ENCODE results near the gene ACTA2. TPM values are rescaled to one million over a fixed set of nuclear protein-coding genes. Genes with fewer than 3 reads are reported as not detected.
A peak's percentile ranks its signal among the peaks of the same experiment; 100 is the strongest.

Gene ACTA2
- total RNA-seq, 1 donor from 2014 or later = 11.3 TPM

DNA sequence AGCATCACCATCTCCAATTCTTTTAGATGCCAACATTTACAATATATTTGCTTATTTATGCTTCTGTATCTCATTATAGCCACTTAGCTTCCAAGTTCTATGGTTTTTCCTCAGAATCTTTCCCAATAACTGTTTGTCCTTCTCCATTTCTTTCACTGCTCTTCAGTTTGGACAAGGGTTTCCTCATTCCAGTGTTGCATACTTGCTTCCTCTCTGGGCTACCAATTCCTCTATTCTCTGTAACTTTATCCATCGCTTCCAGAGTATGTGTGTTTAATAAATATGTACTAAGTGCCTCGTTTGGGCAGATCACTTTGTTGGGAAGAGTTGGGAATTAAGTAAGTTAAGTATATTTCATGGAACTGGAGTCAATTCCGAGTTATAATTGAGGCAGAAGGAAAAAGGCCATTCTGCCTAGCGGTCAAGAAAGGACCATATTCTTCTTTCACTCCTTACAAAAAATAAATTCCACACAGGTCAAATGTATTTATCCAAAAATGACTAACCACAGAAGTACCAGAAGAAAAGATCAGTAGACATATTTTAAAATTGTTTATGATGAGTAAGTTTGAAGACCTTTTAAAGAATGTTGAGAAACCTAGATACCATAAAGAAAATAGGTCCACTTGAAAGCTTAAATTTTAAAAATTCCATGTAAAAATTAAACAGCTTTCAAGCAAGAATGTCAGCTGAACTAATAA lies 61.7 kb downstream of the ACTA2 start:
- Mint-ChIP-seq H3K9me3 (no peaks in the 10 kb centered on the region), H3K27me3 (ENCODE audit: low read depth) (no peaks in the 10 kb centered on the region), H3K4me1 (ENCODE audit: low read depth) (peaks cover 74% of the 10 kb centered on the region), H3K27ac (no peak overlapping the region), H3K36me3 (ENCODE audit: low read depth) (peaks cover 45% of the 10 kb centered on the region), H3K4me3 (ENCODE audit: low read depth) (no peak overlapping the region)
- intact Hi-C loops (cut with micrococcal nuclease) = no loop called here
- DNase-seq (ENCODE audit: low spot score) = no peak

DNA sequence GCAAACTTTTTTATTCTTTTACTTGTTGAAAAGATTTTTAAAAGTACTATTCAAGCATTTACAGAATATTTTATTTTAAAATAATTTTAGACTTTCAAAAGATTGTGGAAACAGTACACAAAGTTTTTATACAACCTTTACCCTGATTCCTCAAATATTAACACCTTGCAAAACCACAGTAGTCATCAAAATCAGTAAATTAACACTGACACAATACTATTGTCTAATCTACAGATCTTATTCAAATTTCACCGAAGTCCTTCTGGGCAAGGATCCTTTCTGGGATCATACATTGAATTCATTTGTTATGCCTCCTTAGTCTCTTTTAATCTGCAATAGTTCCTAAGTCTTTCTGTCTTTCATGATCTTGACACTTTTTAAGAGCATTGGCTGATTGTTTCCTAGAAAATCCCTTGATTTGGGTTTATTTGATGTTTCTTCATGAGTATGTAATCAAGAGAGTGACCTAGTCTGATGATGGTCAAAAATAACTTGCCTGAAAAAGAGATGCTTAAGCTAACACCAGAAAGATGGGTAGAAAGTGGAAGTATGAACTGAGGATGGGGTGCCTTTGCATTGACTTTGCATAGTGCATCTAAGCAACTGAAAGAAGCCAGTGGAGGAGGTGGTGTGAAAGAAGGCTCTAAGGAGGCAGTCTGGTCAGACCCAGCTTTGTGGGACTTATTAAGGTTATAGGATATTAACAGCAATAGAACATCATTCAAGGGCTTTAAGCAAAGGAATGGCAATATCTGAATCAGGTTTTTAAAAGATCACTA lies 62.8 kb downstream of the ACTA2 start:
- Mint-ChIP-seq H3K27me3 (ENCODE audit: low read depth) (no peaks in the 10 kb centered on the region), H3K9me3 (no peaks in the 10 kb centered on the region), H3K4me1 (ENCODE audit: low read depth) (peaks cover 75% of the 10 kb centered on the region), H3K36me3 (ENCODE audit: low read depth) (peaks cover 46% of the 10 kb centered on the region), H3K4me3 (ENCODE audit: low read depth) (no peak overlapping the region), H3K27ac (peak overlapping the region; percentile 0)
- no peak for DNase-seq (ENCODE audit: low spot score)
- intact Hi-C loops (cut with micrococcal nuclease) = no loop called here

DNA sequence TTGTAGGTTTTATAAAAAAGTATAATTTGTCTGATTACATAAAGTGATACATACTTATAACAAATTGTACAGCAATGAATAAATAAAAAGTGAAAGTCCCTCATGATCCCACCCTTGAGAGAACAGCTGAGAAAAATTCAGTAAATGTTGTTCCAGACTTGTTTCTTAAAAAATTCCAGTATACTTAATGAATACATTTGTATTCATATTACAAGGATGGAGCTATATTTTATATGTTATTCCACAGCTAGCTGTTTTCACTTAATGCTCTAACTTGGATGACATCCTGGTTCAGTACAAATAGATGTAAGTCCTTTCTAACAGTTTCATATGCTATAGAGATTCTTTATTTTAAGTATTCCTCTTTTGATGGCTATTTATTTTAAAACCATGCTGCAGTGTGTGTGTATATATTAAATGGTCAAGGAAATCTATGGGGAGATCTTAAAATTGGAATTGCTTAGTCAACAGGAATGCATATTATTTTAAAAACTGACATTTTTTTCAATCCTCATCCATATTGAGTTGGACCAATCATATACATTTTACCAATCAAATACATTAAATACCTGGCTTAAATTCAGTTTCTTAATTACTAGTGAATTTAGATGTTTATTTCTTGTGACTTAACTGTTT lies 63.6 kb downstream of the ACTA2 start:
- no peaks in the 10 kb centered on the region for H3K27me3 Mint-ChIP-seq (ENCODE audit: low read depth)
- H3K27ac Mint-ChIP-seq = no peak overlapping the region
- no peak for DNase-seq (ENCODE audit: low spot score)
- peaks cover 39% of the 10 kb centered on the region for H3K36me3 Mint-ChIP-seq (ENCODE audit: low read depth)
- H3K4me1 Mint-ChIP-seq (ENCODE audit: low read depth) = peaks cover 73% of the 10 kb centered on the region
- no peaks in the 10 kb centered on the region for H3K9me3 Mint-ChIP-seq
- intact Hi-C loops (cut with micrococcal nuclease) = no loop called here
- no peak overlapping the region for H3K4me3 Mint-ChIP-seq (ENCODE audit: low read depth)

DNA sequence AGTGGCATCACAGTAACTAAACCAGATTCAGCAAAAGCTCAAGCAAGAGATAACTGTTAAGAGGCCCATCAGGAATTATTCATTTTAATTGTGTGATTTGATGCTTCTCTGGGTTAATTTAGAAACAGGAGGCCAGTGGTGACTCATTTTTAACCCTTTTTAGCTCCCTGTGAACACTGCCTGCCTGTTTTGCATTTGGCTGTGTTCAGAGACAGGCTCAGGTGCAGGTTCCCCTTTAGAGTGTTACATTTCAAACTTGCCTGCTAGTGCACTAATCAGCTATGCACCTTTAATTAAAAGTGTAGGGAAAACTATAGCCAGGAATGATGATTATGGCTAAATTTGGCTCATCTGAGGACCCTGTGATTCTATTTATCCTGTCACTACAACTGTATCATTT lies 66.0 kb downstream of the ACTA2 start:
- Mint-ChIP-seq H3K36me3 (ENCODE audit: low read depth) (peaks cover 52% of the 10 kb centered on the region), H3K27me3 (ENCODE audit: low read depth) (no peaks in the 10 kb centered on the region), H3K4me1 (ENCODE audit: low read depth) (peaks cover 76% of the 10 kb centered on the region), H3K9me3 (no peaks in the 10 kb centered on the region), H3K27ac (no peak overlapping the region), H3K4me3 (ENCODE audit: low read depth) (no peak overlapping the region)
- intact Hi-C loops (cut with micrococcal nuclease) = loop anchor here (1.0 kb wide), 1 partner anchor 9 kb away; no protein-coding TSS in a partner anchor
- no peak for DNase-seq (ENCODE audit: low spot score)

Other genes with a start within 250 kb of the ACTA2 start
- gene LIPK, start 246.5 kb downstream of the ACTA2 start, total RNA-seq = not detected in 2 replicates
- not detected in 2 replicates for gene LIPN, start 192.8 kb downstream of the ACTA2 start, total RNA-seq
- not detected in 2 replicates for gene LIPM, start 150.0 kb downstream of the ACTA2 start, total RNA-seq
- not detected in 2 replicates for gene ANKRD22, start 100.9 kb downstream of the ACTA2 start, total RNA-seq
- 44.2 and 47.2 TPM in 2 replicates for gene STAMBPL1, start 72.5 kb downstream of the ACTA2 start, total RNA-seq
- gene FAS, start 38.0 kb upstream of the ACTA2 start, total RNA-seq = 20.7 and 22.5 TPM in 2 replicates

Data from activated T-helper 2 cell treated with anti-CD3 and anti-CD28 coated beads, Interferon-gamma antibody, Interleukin-2, Interleukin-4, amounts not matched to agents 10 μg/mL and 5 μg/mL and 100 μg/mL, durations not matched to agents 14 hours and 24 hours and 36 hours (primary cell).